A673 (cell line): ENCODE data around the gene ROCK1. TPM values are rescaled to one million over a fixed set of nuclear protein-coding genes. Genes with fewer than 3 reads are reported as not detected.
A peak's percentile ranks its signal among the peaks of the same experiment; 100 is the strongest.

ENCODE experiments used
- BruUV-seq: library from RNA; stranded (reverse); fragments of 400-500 nt; replicated peaks from 2 replicates; lab custom pipeline; 2021; lab: Mats Ljungman, UMichigan
- CTCF ChIA-PET: fragments of 300-600 bp; sonication (Branson Sonifier 250); formaldehyde crosslinking; loops from one replicate; lab custom pipeline; 2022; ENCODE audit warnings: antibody characterized with exemption; lab: Charles Lee
- POLR2A ChIA-PET: fragments of 300-600 bp; sonication (Branson Sonifier 250); formaldehyde crosslinking; loops from one replicate; lab custom pipeline; 2022; ENCODE audit warnings: antibody characterized with exemption; ENCODE audit not compliant: low non-redundant PET; lab: Charles Lee
- DNase-seq: peaks from one replicate; pipeline ENCODE4 v3.0.0-alpha.2; 2015; ENCODE audit warnings: low spot score
- H3K27ac ChIP-seq: fragments of 200-600 bp; sonication (generic); 2 replicates; pipeline ENCODE4 v1.5.1; 2016; ENCODE audit warnings: mixed run types, low read depth, mild to moderate bottlenecking, mixed read lengths, antibody characterized with exemption, low read length; ENCODE audit not compliant: poor library complexity, severe bottlenecking
- H3K27me3 ChIP-seq: fragments of 200-600 bp; sonication (generic); replicated peaks from 2 replicates; pipeline ENCODE4 v1.6.1; 2017; ENCODE audit warnings: mixed run types, low read depth, mild to moderate bottlenecking, mixed read lengths, antibody characterized with exemption, low read length; ENCODE audit not compliant: insufficient read depth, poor library complexity
- H3K36me3 ChIP-seq: fragments of 200-600 bp; sonication (generic); 2 replicates; pipeline ENCODE4 v1.6.1; 2016; ENCODE audit warnings: mixed run types, mild to moderate bottlenecking, mixed read lengths, antibody characterized with exemption, low read length; ENCODE audit not compliant: insufficient read depth, poor library complexity, severe bottlenecking
- H3K4me1 ChIP-seq: fragments of 200-600 bp; sonication (generic); 2 replicates; pipeline ENCODE4 v1.6.1; 2017; ENCODE audit warnings: mixed run types, mild to moderate bottlenecking, mixed read lengths, antibody characterized with exemption, low read length; ENCODE audit not compliant: insufficient read depth, poor library complexity, severe bottlenecking
- H3K4me3 ChIP-seq: fragments of 200-600 bp; sonication (generic); 2 replicates; pipeline ENCODE4 v1.5.1; 2016; ENCODE audit warnings: low read depth, mixed run types, mild to moderate bottlenecking, mixed read lengths, low read length; ENCODE audit not compliant: poor library complexity, severe bottlenecking
- H3K9me3 ChIP-seq: fragments of 200-600 bp; sonication (generic); 2 replicates; pipeline ENCODE4 v1.6.1; 2016; ENCODE audit warnings: mixed run types, low read depth, mild to moderate bottlenecking, mixed read lengths, antibody characterized with exemption, low read length; ENCODE audit not compliant: poor library complexity, severe bottlenecking
- CTCF ChIP-seq: fragments of 300-800, 200-600 bp; sonication (generic); conservative IDR thresholded peaks from 2 replicates; pipeline ENCODE4 v1.5.1; 2017; ENCODE audit warnings: low read depth, mild to moderate bottlenecking, antibody characterized with exemption, low read length, moderate library complexity, mixed read lengths
- EZH2 ChIP-seq: fragments of 200-600 bp; sonication (generic); IDR thresholded peaks from 2 replicates; pipeline ENCODE4 v1.6.1; 2017; ENCODE audit warnings: borderline replicate concordance, low read depth, mild to moderate bottlenecking, mixed read lengths, antibody characterized with exemption, low read length; ENCODE audit not compliant: poor library complexity, severe bottlenecking
- intact Hi-C: fragments of 100-400 bp; cut with micrococcal nuclease; formaldehyde crosslinking; loops from one replicate; pipeline ENCODE4 v1.10.0; 2022; ENCODE audit not compliant: unreplicated experiment
- total RNA-seq: library from RNA; stranded (reverse); gene quantifications from 2 replicates; pipeline ENCODE4 v1.2.3, GENCODE V29; 2021

ROCK1 gene
- total RNA-seq, 1 experiment from 2014 or later, result 34.9 TPM

- TF ChIP-seq EZH2 (no peak), CTCF (peak; percentile 47)
- intact Hi-C loops, result no loop called here
- H3K4me1 ChIP-seq, result no peaks in the 10 kb centered on the region
- H3K9me3 ChIP-seq, result no peaks in the 10 kb centered on the region
- H3K27ac ChIP-seq, result no peak overlapping the region
- DNase-seq, result peak; percentile 31
- no peaks in the 10 kb centered on the region for H3K36me3 ChIP-seq
- H3K27me3 ChIP-seq, result no peaks in the 10 kb centered on the region
- no TSS peak for BruUV-seq
- ChIA-PET CTCF (no interaction called here), POLR2A (interaction anchor here (0.6 kb wide), 1 partner anchor 605 kb away, joined by 4 read pairs; the partner anchor contains the start of gene MIB1)
- H3K4me3 ChIP-seq, result no peak overlapping the region
These were observed 23.3 kb upstream of the ROCK1 start for GRCh38 chr18:21134895-21135294.

- H3K9me3 ChIP-seq, result no peaks in the 10 kb centered on the region
- BruUV-seq, result no TSS peak
- no peak overlapping the region for H3K4me3 ChIP-seq
- H3K27ac ChIP-seq, result no peak overlapping the region
- TF ChIP-seq EZH2, result no peak
- TF ChIP-seq CTCF, result no peak
- H3K36me3 ChIP-seq, result no peaks in the 10 kb centered on the region
- no peaks in the 10 kb centered on the region for H3K4me1 ChIP-seq
- DNase-seq, result no peak
- no peaks in the 10 kb centered on the region for H3K27me3 ChIP-seq
- intact Hi-C loops, result no loop called here
- CTCF ChIA-PET, result no interaction called here
- POLR2A ChIA-PET, result no interaction called here
These were observed 20.8 kb upstream of the ROCK1 start for GRCh38 chr18:21132398-21132918.

- no peak overlapping the region for H3K27ac ChIP-seq
- ChIA-PET POLR2A (no interaction called here), CTCF (no interaction called here)
- H3K36me3 ChIP-seq, result no peaks in the 10 kb centered on the region
- H3K4me3 ChIP-seq, result no peak overlapping the region
- BruUV-seq, result no TSS peak
- H3K9me3 ChIP-seq, result no peaks in the 10 kb centered on the region
- H3K27me3 ChIP-seq, result no peaks in the 10 kb centered on the region
- no peak for DNase-seq
- intact Hi-C loops, result no loop called here
- TF ChIP-seq CTCF, result no peak
- no peak for TF ChIP-seq EZH2
- no peaks in the 10 kb centered on the region for H3K4me1 ChIP-seq
These were observed 20.1 kb upstream of the ROCK1 start for GRCh38 chr18:21131698-21132227.
